NB4 (cell line): ENCODE results near the gene CDC14A.

Experiments
- DNase-seq: peaks from one replicate; pipeline ENCODE4 v3.0.0; 2010; ENCODE audit warnings: low read depth
- H3K4me3 ChIP-seq: one replicate; pipeline ENCODE4 v1.5.1; 2011; ENCODE audit warnings: mild to moderate bottlenecking, low read depth, low read length, moderate library complexity
- MYC ChIP-seq: IDR thresholded peaks from 2 replicates; pipeline ENCODE4 v1.6.1; 2011; ENCODE audit warnings: low read depth, low read length
- POLR2A ChIP-seq: IDR thresholded peaks from 2 replicates; pipeline ENCODE4 v1.6.1; 2011; ENCODE audit warnings: mild to moderate bottlenecking; ENCODE audit not compliant: insufficient read length; ENCODE audit errors: extremely low read depth
- TF ChIP-seq, protein P1 (sequence below): IDR thresholded peaks from one replicate; pipeline ENCODE4 v1.5.1; 2012; ENCODE audit warnings: low read depth, low read length
- TF ChIP-seq, protein P2 (sequence below): IDR thresholded peaks from 2 replicates; pipeline ENCODE4 v1.6.1; 2011; ENCODE audit warnings: low read depth, low read length

Gene CDC14A

DNA sequence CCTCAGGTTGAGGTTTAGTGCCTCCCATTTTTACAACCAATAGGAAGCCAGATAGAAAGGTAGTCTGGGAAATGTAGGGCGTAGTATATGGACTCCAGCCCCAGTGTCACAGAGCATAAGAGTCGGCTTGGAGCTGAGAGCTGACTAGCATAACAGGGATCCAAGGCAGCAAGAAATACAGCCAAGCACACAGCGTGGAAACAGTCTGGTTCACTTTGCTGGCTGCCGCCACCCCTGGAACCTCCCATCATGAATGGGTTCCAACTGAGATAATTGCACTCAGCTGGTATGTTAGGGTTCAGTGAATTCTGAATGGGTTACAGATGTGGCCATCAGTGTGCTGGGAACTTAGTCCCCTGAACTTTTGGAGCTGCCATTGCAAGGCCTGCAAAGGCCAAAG lies 108.9 kb downstream of the CDC14A start:
- DNase-seq, result no peak
- TF ChIP-seq POLR2A (no peak), MYC (no peak)
- TF ChIP-seq, protein P1, sequence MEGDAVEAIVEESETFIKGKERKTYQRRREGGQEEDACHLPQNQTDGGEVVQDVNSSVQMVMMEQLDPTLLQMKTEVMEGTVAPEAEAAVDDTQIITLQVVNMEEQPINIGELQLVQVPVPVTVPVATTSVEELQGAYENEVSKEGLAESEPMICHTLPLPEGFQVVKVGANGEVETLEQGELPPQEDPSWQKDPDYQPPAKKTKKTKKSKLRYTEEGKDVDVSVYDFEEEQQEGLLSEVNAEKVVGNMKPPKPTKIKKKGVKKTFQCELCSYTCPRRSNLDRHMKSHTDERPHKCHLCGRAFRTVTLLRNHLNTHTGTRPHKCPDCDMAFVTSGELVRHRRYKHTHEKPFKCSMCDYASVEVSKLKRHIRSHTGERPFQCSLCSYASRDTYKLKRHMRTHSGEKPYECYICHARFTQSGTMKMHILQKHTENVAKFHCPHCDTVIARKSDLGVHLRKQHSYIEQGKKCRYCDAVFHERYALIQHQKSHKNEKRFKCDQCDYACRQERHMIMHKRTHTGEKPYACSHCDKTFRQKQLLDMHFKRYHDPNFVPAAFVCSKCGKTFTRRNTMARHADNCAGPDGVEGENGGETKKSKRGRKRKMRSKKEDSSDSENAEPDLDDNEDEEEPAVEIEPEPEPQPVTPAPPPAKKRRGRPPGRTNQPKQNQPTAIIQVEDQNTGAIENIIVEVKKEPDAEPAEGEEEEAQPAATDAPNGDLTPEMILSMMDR, result no peak
- TF ChIP-seq, protein P2, sequence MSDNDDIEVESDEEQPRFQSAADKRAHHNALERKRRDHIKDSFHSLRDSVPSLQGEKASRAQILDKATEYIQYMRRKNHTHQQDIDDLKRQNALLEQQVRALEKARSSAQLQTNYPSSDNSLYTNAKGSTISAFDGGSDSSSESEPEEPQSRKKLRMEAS, result no peak
- H3K4me3 ChIP-seq, result no peak overlapping the region

DNA sequence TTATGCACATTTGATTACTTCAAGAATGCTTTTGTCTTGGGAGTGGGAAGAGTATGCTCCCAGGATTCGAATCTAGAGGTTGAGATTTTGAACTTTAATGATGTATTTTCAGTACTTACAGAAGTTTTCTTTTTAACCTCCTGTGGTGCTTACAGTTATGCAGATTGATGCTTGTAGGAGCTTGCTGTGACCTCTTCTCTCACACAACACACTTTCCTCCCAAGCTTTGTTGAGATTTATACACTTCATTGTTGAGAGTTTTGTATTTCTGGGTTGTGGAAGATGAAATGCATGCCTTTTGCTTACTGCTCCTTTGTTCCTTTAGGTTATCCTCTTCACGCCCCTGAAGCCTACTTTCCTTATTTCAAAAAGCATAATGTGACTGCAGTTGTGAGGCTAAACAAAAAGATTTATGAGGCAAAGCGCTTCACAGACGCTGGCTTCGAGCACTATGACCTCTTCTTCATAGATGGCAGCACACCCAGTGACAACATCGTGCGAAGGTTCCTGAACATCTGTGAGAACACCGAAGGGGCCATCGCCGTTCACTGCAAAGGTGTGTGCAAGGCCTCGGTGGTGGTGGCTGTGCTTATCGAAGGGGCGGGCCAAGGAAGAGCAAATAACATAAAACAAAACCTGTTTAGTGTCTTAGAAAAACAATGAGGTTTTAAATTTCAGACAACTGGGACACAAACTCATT lies 110.2 kb downstream of the CDC14A start:
- H3K4me3 ChIP-seq, result no peak overlapping the region
- TF ChIP-seq MYC (no peak), POLR2A (no peak)
- TF ChIP-seq, protein P2, result no peak
- TF ChIP-seq, protein P1, result no peak
- DNase-seq, result no peak

DNA sequence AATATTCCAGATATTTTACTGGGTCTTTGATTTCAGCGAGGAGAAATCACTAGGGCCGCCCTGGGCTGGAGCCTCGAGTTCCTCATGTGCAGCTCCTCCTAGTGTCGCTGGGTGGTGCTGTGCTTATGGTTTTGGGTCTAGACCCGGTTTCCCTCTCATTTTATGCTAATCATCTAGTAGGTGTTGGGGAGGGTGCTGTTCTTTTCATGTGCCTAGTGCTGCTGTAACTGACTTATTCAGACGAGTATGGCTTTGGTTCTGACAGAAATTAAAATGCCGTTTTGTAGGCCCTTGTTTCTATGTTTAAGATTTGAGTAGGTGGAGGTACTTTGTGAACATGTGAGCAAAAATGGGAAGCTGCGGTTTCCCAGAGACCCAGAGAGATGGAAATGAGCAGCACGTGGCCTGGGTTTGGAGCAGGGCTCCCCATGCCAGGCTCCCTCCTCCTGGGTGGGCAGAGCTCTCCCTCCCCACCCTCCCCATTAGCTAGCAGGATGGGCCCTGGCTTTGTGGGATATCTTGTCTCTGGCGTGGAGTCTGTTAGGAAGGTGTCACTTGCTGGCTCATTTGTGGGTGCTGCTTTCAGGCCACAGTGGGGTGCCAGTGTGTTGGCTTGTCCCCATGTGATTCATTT lies 111.6 kb downstream of the CDC14A start:
- peak; percentile 87 for DNase-seq
- no peak overlapping the region for H3K4me3 ChIP-seq
- TF ChIP-seq POLR2A, result no peak
- TF ChIP-seq MYC, result peak; percentile 93
- TF ChIP-seq, protein P2, result peak; percentile 94
- TF ChIP-seq, protein P1, result peak; percentile 83

DNA sequence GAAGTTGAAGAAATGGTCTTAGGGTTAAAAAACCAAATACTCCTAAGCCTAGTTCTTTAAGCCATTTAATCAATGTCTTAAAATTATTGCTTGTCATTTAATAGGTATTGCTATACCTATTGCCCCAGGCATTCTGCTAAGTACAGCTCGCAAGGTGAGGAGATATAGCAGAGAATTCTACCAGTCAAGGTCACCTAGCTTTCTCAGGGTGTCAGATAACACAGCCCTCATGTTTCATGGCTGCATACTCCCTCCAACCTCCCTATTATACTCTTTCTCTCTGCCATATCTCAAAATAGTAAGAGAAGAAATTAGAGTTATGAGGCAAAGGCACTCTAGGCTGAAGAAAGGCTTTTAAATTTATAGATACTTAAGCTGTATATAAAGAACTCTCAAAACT lies 117.3 kb downstream of the CDC14A start:
- no peak for DNase-seq
- TF ChIP-seq, protein P2, result no peak
- TF ChIP-seq, protein P1, result no peak
- TF ChIP-seq MYC (no peak), POLR2A (no peak)
- no peak overlapping the region for H3K4me3 ChIP-seq

DNA sequence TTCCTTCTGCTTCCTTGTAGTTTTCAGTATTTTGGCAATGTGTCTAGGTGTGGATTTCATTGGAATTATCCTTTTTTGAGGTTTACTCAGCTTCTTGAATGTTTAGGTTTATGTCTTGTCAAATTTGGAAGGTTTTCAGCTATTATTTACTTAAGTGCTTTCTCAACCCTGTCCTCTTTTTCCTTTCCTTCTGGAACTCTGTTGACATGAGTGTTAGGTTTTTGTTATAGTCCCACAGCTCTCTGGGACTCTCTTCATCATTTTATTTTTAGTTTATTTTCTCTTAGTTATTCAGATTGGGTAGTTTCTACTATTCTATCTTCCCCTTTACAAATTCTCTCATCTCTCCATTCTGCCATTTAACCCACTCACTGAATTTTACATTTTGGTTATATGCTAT lies 122.5 kb downstream of the CDC14A start:
- TF ChIP-seq POLR2A (no peak), MYC (no peak)
- TF ChIP-seq, protein P2, result no peak
- TF ChIP-seq, protein P1, result no peak
- no peak overlapping the region for H3K4me3 ChIP-seq
- no peak for DNase-seq
